Spleen (tissue), 11 donors: Measurements from ENCODE around the gene C6orf163. TPM values are rescaled to one million over a fixed set of nuclear protein-coding genes. Genes with fewer than 3 reads are reported as not detected.
A peak's percentile ranks its signal among the peaks of the same experiment; 100 is the strongest.

ENCODE experiments used
- DNase-seq: peaks from one replicate; pipeline ENCODE4 v3.0.0-alpha.2; 2020
- H3K27ac ChIP-seq, 8 donors: fragments of 200-600 bp; sonication (generic) in 7 of 8; 1 replicate in 4 of 8; 2 replicates in 4 of 8; pipeline versions ENCODE4 v1.5.0 to v1.8.0; 2016 to 2021; ENCODE audit warnings: inconsistent platforms in 4 of 8, mild to moderate bottlenecking in 4 of 8, moderate library complexity in 1 of 8
- H3K27me3 ChIP-seq, 7 donors: fragments of 200-600 bp; sonication (generic) in 6 of 7; replicated peaks in 1 of 7; 1 replicate in 4 of 7; 2 replicates in 3 of 7; pipeline versions ENCODE4 v1.5.0 to v1.8.0; 2016 to 2021; ENCODE audit warnings: inconsistent platforms in 3 of 7, mild to moderate bottlenecking in 1 of 7
- H3K36me3 ChIP-seq, 6 donors: fragments of 200-600 bp; sonication (generic) in 5 of 6; 1 replicate in 4 of 6; 2 replicates in 2 of 6; pipeline versions ENCODE4 v1.5.0 to v1.8.0; 2016 to 2021; ENCODE audit warnings: inconsistent platforms in 2 of 6
- H3K4me1 ChIP-seq, 6 donors: fragments of 200-600 bp; sonication (generic) in 5 of 6; 1 replicate in 3 of 6; 2 replicates in 3 of 6; pipeline versions ENCODE4 v1.5.0 to v1.8.0; 2016 to 2021; ENCODE audit warnings: inconsistent platforms in 3 of 6
- H3K4me3 ChIP-seq, 8 donors: fragments of 200-600 bp; sonication (generic) in 7 of 8; 1 replicate in 4 of 8; 2 replicates in 4 of 8; pipeline versions ENCODE4 v1.5.0 to v1.8.0; 2016 to 2021; ENCODE audit warnings: inconsistent platforms in 4 of 8, mild to moderate bottlenecking in 4 of 8, moderate library complexity in 2 of 8
- H3K9me3 ChIP-seq, 8 donors: fragments of 200-600 bp; sonication (generic) in 7 of 8; 1 replicate in 4 of 8; 2 replicates in 4 of 8; pipeline versions ENCODE4 v1.5.0 to v1.8.0; 2016 to 2021; ENCODE audit warnings: inconsistent platforms in 4 of 8
- POLR2A ChIP-seq, 3 donors: fragments of 450-650 bp; IDR thresholded peaks; one replicate each; pipeline ENCODE4 v1.5.1; 2017; ENCODE audit warnings: antibody characterized with exemption in 3 of 3, mild to moderate bottlenecking in 1 of 3
- POLR2AphosphoS5 ChIP-seq, 3 donors: sonication (generic); formaldehyde crosslinking; IDR thresholded peaks; one replicate each; pipeline ENCODE4 v1.5.1; 2017; ENCODE audit warnings: antibody characterized with exemption in 3 of 3
- WGBS, 5 donors: extraction: QIAGEN DNeasy Blood & Tissue Kit in 3 of 5; methylation state at CpG; one replicate each; pipeline versions ENCODE4 v1.1.5 to v1.1.7; 2013 to 2018; 5-methylcytosine and 5-hydroxymethylcytosine counted together
- intact Hi-C: fragments of 100-400 bp; cut with DNase I; formaldehyde crosslinking; loops from one replicate; pipeline ENCODE4 v1.15.0; 2023; ENCODE audit warnings: low total_unique reads
- polyA plus RNA-seq, 3 donors: library from polyadenylated mRNA; stranded (reverse); fragments of 200-250 nt; gene quantifications; one replicate each; pipeline ENCODE4 v1.2.1, GENCODE V29; 2013
- total RNA-seq, 7 donors: library from RNA; depleted of rRNA in 3 of 7; stranded (reverse); fragments of >200 nt in 3 of 7; fragmentation: NEBNext Ultra II Directional in 4 of 7; extraction: Animal tissue kit (Norgen Biotek cat#: 25700) in 4 of 7; gene quantifications; one replicate each; pipeline versions ENCODE4 v1.1.0 to v1.2.1, GENCODE V29; 2016 to 2021
- TF ChIP-seq, protein P1 (sequence below), 11 experiments: fragments of 200-600 bp in 7 of 11; fragments of 450-650 bp in 4 of 11; sonication (generic) in 4 of 11; IDR thresholded peaks in 8 of 11; conservative IDR thresholded peaks in 3 of 11; 1 replicate in 7 of 11; 2 replicates in 4 of 11; pipeline versions ENCODE4 v1.4.0 to v1.8.0; 2016 to 2021; ENCODE audit warnings: antibody characterized with exemption in 11 of 11, inconsistent platforms in 4 of 11, mild to moderate bottlenecking in 1 of 11
- donor health status: healthy with polysubstance abuse.
- donor health status: DM: no; HTN: no; CAD: no; lungs with moderate emphysema.
- donor health status: DM: no; HTN: no; CAD: no.
- donor health status: Bipolar disorder and iron deficiency.
- donor health status: healthy.
- donor health status: DM: no; HTN: no; CAD: no.
- donor health status: DM: yes; HTN: yes; CAD: no.

C6orf163 gene
- total and polyA plus RNA-seq, 10 donors, result 0.59 to 13.2 (median 5.4) TPM

DNA sequence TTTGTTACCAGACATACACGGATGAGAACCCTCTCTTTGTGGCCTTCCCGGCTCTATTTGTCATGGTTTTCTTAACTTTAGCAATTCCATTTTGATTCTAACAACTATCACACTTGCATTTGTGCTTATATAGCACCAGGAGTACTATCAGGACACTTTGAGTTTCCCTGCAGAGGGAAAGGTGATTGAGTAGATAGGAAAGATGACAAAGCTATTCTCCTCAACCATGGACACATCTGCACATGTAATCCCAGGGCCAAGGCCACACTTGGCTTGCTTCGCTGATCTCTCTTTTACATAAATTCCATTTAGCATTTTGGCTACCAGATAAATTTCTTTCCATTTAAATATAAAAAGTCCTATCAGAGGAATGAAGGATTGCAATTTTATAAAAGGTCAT lies 39.8 kb downstream of the C6orf163 start:
- 77 to 87% (median 82%) methylated on average over 3 of the region's 3 CpGs for WGBS, 5 donors
- Histone ChIP-seq H3K4me3 (no peak overlapping the region), H3K36me3 (no peaks in the 10 kb centered on the region), H3K27ac (no peak overlapping the region), H3K9me3 (no peaks in the 10 kb centered on the region), H3K4me1 (no peaks in the 10 kb centered on the region), H3K27me3 (no peaks in the 10 kb centered on the region)
- no peak for DNase-seq
- intact Hi-C loops, result no loop called here
- TF ChIP-seq POLR2AphosphoS5 (IDR thresholded peaks at IDR 0.05) (no peak), POLR2A (IDR thresholded peaks at IDR 0.05) (no peak)
- TF ChIP-seq, protein P1, sequence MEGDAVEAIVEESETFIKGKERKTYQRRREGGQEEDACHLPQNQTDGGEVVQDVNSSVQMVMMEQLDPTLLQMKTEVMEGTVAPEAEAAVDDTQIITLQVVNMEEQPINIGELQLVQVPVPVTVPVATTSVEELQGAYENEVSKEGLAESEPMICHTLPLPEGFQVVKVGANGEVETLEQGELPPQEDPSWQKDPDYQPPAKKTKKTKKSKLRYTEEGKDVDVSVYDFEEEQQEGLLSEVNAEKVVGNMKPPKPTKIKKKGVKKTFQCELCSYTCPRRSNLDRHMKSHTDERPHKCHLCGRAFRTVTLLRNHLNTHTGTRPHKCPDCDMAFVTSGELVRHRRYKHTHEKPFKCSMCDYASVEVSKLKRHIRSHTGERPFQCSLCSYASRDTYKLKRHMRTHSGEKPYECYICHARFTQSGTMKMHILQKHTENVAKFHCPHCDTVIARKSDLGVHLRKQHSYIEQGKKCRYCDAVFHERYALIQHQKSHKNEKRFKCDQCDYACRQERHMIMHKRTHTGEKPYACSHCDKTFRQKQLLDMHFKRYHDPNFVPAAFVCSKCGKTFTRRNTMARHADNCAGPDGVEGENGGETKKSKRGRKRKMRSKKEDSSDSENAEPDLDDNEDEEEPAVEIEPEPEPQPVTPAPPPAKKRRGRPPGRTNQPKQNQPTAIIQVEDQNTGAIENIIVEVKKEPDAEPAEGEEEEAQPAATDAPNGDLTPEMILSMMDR (IDR thresholded peaks at IDR 0.05 in 8 of 11, conservative IDR thresholded peaks at IDR 0.05 in 3 of 11), result no peak

DNA sequence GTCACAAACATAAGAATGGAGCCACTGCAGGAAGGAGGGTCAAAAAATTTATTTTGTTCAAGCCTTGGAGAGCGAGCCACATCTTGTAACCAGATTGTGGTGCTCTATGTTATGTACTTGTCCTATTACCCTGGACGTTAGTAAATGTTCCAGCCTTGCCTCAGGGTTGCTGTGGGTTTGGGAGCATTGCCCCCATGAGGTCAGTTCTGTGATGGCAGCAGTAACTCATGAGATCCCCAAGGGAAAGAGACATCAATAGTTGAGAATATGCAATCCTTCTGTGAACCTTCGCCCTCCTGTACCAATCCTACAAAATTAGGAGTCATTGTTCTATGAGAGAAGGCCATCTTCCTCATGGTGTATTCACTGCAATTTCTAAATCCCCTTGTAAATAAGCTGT lies 46.7 kb downstream of the C6orf163 start:
- no peak for DNase-seq
- no peak for TF ChIP-seq POLR2A (IDR thresholded peaks at IDR 0.05)
- TF ChIP-seq, protein P1 (IDR thresholded peaks at IDR 0.05 in 8 of 11, conservative IDR thresholded peaks at IDR 0.05 in 3 of 11), result peak in 4 of 11 experiments; percentile 5 to 31 (median 11)
- TF ChIP-seq POLR2AphosphoS5 (IDR thresholded peaks at IDR 0.05), result no peak
- H3K27me3 ChIP-seq, result no peaks in the 10 kb centered on the region
- H3K4me1 ChIP-seq, result no peaks in the 10 kb centered on the region
- intact Hi-C loops, result loop anchor here (5.0 kb wide), 2 partner anchors 406 to 1481 kb away; no protein-coding TSS in a partner anchor
- H3K27ac ChIP-seq, result no peak overlapping the region
- H3K4me3 ChIP-seq, result no peak overlapping the region
- no peaks in the 10 kb centered on the region for H3K9me3 ChIP-seq
- no peaks in the 10 kb centered on the region for H3K36me3 ChIP-seq
- 60 to 74% (median 70%) methylated on average over 3 of the region's 3 CpGs for WGBS, 5 donors

DNA sequence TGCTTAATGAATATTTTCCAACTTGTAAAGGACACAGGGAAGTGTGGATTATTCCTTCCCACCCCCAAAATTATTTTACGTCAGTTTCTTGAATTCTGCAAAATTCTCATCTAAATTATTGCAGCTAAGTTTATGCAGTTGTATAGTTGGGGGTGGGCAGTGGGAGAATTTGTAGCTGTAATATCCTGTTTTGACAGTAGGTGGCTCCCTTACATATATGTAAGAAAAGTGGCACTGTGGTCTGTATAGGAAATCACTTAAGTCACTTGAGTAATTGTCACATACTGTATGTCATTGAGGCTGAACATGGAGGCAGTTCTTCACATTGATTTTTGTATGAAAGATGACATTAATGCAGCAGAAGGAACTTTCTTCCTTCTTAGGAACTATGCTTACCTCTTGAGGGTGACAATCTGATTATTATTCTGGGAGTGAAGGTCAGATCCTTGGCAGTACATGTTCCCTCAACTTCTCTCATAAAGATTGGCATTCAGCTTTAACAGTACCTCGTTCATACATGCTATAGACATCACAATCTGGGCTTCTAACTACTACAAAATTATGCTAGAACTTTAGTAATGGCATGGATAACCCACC lies 48.5 kb downstream of the C6orf163 start:
- no peaks in the 10 kb centered on the region for H3K4me1 ChIP-seq
- no peak overlapping the region for H3K27ac ChIP-seq
- H3K36me3 ChIP-seq, result no peaks in the 10 kb centered on the region
- no peak for TF ChIP-seq POLR2AphosphoS5 (IDR thresholded peaks at IDR 0.05)
- TF ChIP-seq, protein P1 (IDR thresholded peaks at IDR 0.05 in 8 of 11, conservative IDR thresholded peaks at IDR 0.05 in 3 of 11), result peak; percentile 57 to 84 (median 77)
- H3K27me3 ChIP-seq, result no peaks in the 10 kb centered on the region
- no peaks in the 10 kb centered on the region for H3K9me3 ChIP-seq
- no peak for DNase-seq
- 2 to 19% (median 11%) methylated on average over 2 of the region's 2 CpGs for WGBS, 5 donors
- H3K4me3 ChIP-seq, result no peak overlapping the region
- intact Hi-C loops, result loop anchor here (5.0 kb wide), 2 partner anchors 404 to 1479 kb away; no protein-coding TSS in a partner anchor

DNA sequence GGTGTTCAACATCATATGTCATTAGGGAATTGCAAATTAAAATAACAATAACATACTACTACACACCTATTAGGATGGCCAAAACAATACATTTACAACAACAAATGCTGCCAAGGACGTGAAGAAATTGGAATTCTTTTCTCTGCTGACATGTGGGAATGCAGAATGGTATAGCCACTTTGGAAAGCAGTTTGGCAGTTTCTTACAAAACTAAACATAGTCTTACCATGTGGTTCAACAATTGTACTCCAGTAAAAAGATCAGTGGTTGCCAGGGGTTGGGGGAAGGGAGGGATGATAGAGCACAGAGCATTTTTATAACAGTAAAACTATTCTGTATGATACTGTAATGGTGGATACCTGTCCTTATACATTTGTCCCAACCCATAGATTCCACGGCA lies 50.8 kb downstream of the C6orf163 start:
- H3K27me3 ChIP-seq, result no peaks in the 10 kb centered on the region
- no peak overlapping the region for H3K27ac ChIP-seq
- 87 to 95% (median 88%) methylated on average over 2 of the region's 2 CpGs for WGBS, 5 donors
- no peak overlapping the region for H3K4me3 ChIP-seq
- TF ChIP-seq POLR2A (IDR thresholded peaks at IDR 0.05) (no peak), POLR2AphosphoS5 (IDR thresholded peaks at IDR 0.05) (no peak)
- TF ChIP-seq, protein P1 (IDR thresholded peaks at IDR 0.05 in 8 of 11, conservative IDR thresholded peaks at IDR 0.05 in 3 of 11), result no peak
- intact Hi-C loops, result no loop called here
- no peaks in the 10 kb centered on the region for H3K36me3 ChIP-seq
- DNase-seq, result no peak
- no peaks in the 10 kb centered on the region for H3K9me3 ChIP-seq
- H3K4me1 ChIP-seq, result no peaks in the 10 kb centered on the region
